ENCODE data around the gene SETD3. TPM values are rescaled to one million over a fixed set of nuclear protein-coding genes. Genes with fewer than 3 reads are reported as not detected.

Gene SETD3
- total and polyA plus RNA-seq, 2 experiments from 2014 or later: 43.3 to 54.6 TPM

DNA sequence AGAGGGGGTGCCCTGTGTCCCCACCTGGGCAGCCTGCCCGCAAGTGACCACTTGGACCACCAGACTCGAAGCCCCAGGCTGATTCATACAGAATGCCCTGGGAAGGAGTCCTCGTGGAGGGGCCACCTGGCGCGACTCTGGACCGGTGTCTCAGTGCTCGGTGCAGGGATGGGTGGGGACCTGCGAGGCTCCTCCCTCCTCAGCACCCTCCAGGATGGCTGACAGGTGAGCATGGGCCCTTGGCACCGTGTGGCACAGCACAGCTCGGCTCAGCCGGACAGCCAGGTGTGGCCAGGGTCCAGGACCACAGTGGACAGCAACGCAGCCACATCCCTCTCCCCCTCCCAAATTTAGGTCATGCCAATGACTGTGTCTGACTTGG is 45.0 kb upstream of the SETD3 start:
- Histone ChIP-seq H3K36me3 (ENCODE audit: low read depth) (no peaks in the 10 kb centered on the region), H3K9me2 (ENCODE audit: insufficient read depth) (no peaks in the 10 kb centered on the region), H3K4me1 (ENCODE audit: insufficient read depth) (peaks cover 18% of the 10 kb centered on the region), H4K20me1 (ENCODE audit: insufficient read depth) (no peaks in the 10 kb centered on the region), H2AFZ (no peak overlapping the region), H3K79me2 (ENCODE audit: insufficient read depth) (no peaks in the 10 kb centered on the region), H3K27ac (no peak overlapping the region), H3K9me3 (ENCODE audit: low read depth) (no peaks in the 10 kb centered on the region), H3K27me3 (replicated peaks; ENCODE audit: insufficient read depth) (no peaks in the 10 kb centered on the region), H3F3A (ENCODE audit: insufficient read depth) (no peaks in the 10 kb centered on the region), H3K4me3 (no peak overlapping the region), H3K4me2 (ENCODE audit: unreplicated experiment) (no peak overlapping the region), H3K9ac (no peak overlapping the region)
- TF ChIP-seq EZH2phosphoT487 (IDR thresholded peaks at IDR 0.05; ENCODE audit: insufficient read depth, low read depth): no peak
- no peak for TF ChIP-seq EZH2 (IDR thresholded peaks at IDR 0.05; ENCODE audit: insufficient read depth, poor library complexity, severe bottlenecking)
- 87 to 95% methylated on average over 10 to 12 of the region's 12 CpGs for WGBS, 2 experiments (ENCODE audit: low coverage in 1 of 2, low lambda C conversion rate in 2 of 2, missing lambda C conversion rate in 2 of 2)
- DNase-seq: no peak
- in situ Hi-C loops (cut with MboI): loop anchor here (10.0 kb wide), 1 partner anchor 369 kb away; no protein-coding TSS in a partner anchor

DNA sequence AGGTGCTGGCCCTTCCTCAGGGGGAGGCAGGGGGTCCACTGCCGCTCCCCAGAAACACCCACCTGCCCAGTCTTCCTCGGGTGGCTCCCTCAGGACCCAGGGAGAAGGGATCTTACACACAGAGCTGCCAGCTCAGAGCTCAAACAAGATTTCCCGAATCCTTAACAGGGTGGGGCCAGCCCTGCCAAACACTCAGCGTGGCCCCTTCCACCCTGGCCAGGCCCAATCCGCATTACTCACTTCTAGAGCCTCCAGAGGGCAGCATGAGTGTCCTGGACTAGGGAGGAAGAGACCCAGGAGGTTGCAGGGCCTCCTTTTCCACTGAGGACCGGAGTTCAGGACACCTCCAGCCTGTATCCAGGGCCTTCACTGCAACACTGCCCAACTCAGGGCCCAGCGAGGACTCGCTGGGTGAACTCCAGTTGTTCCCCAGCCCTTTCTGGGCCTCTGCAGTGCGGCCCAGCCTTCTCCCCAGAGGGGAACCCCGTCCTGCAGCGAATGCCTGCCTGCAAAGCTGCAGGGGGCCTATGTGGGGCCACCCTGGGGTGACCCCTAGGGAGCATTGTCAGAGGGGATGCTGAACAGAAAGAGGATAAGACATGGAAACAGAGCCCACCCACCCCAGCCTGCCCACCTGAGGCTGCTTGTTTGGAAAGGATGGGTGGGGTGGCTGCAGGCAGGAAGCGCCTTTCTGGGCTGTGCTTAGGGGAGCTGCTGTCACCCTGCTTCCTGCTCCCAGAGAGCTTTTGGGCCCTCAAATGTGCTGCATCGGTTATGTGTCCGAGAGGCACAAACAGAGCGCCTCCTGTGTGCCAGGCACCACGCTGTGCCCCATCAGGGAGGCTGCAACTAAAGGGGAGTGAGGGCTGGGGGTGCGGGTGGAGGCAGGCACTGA is 44.4 kb upstream of the SETD3 start:
- Histone ChIP-seq H3K79me2 (ENCODE audit: insufficient read depth) (no peaks in the 10 kb centered on the region), H3K4me2 (ENCODE audit: unreplicated experiment) (no peak overlapping the region), H3K36me3 (ENCODE audit: low read depth) (no peaks in the 10 kb centered on the region), H3F3A (ENCODE audit: insufficient read depth) (no peaks in the 10 kb centered on the region), H3K27me3 (replicated peaks; ENCODE audit: insufficient read depth) (no peaks in the 10 kb centered on the region), H4K20me1 (ENCODE audit: insufficient read depth) (no peaks in the 10 kb centered on the region), H3K4me3 (no peak overlapping the region), H3K9ac (no peak overlapping the region), H3K27ac (no peak overlapping the region), H3K9me3 (ENCODE audit: low read depth) (no peaks in the 10 kb centered on the region), H2AFZ (no peak overlapping the region), H3K9me2 (ENCODE audit: insufficient read depth) (no peaks in the 10 kb centered on the region), H3K4me1 (ENCODE audit: insufficient read depth) (peaks cover 18% of the 10 kb centered on the region)
- 69 to 79% methylated on average over 16 to 17 of the region's 17 CpGs for WGBS, 2 experiments (ENCODE audit: low coverage in 1 of 2, low lambda C conversion rate in 2 of 2, missing lambda C conversion rate in 2 of 2)
- no peak for TF ChIP-seq EZH2 (IDR thresholded peaks at IDR 0.05; ENCODE audit: insufficient read depth, poor library complexity, severe bottlenecking)
- TF ChIP-seq EZH2phosphoT487 (IDR thresholded peaks at IDR 0.05; ENCODE audit: insufficient read depth, low read depth): no peak
- peak; percentile 78 for DNase-seq
- in situ Hi-C loops (cut with MboI): loop anchor here (5.0 to 10.0 kb wide), 2 partner anchors 97 to 370 kb away; no protein-coding TSS in a partner anchor

DNA sequence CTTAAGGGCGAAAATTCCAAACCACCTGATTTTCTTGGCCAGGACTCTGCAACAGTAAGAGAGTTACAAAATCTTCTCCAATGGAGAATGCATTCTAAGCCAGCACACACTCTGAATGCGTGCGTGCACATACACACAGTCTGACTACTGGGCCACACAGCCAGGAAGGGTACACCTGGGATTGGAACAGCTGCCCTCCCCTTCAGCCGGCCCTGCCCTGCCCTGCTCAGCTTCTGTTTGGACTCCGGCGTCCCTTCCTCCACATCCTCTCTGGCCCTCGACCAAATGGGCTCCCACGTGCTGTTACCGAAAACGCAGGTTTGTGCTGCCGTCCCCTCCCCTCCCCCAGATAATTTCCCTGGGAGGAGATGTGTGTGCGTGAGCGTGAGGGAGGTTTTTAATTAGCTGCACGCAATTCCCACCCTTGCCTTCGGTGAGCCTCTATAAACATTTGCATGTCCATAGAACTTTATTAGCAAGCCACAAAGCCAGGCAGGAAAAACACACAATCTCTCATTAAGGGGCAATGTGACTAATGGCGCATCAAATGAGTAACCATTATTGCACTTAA is 43.5 kb upstream of the SETD3 start:
- TF ChIP-seq EZH2phosphoT487 (IDR thresholded peaks at IDR 0.05; ENCODE audit: insufficient read depth, low read depth) (no peak), EZH2 (IDR thresholded peaks at IDR 0.05; ENCODE audit: insufficient read depth, poor library complexity, severe bottlenecking) (no peak)
- H3K9me2 ChIP-seq (ENCODE audit: insufficient read depth): no peaks in the 10 kb centered on the region
- H3K9ac ChIP-seq: no peak overlapping the region
- no peak for DNase-seq
- 85 to 87% methylated on average over 16 of the region's 16 CpGs for WGBS, 2 experiments (ENCODE audit: low coverage in 1 of 2, low lambda C conversion rate in 2 of 2, missing lambda C conversion rate in 2 of 2)
- no peaks in the 10 kb centered on the region for H3K9me3 ChIP-seq (ENCODE audit: low read depth)
- H3K4me3 ChIP-seq: no peak overlapping the region
- no peak overlapping the region for H3K27ac ChIP-seq
- no peaks in the 10 kb centered on the region for H3K36me3 ChIP-seq (ENCODE audit: low read depth)
- in situ Hi-C loops (cut with MboI): loop anchor here (5.0 to 10.0 kb wide), 2 partner anchors 98 to 371 kb away; no protein-coding TSS in a partner anchor
- H4K20me1 ChIP-seq (ENCODE audit: insufficient read depth): no peaks in the 10 kb centered on the region
- no peak overlapping the region for H2AFZ ChIP-seq
- no peaks in the 10 kb centered on the region for H3K79me2 ChIP-seq (ENCODE audit: insufficient read depth)
- H3K27me3 ChIP-seq (replicated peaks; ENCODE audit: insufficient read depth): no peaks in the 10 kb centered on the region
- no peaks in the 10 kb centered on the region for H3F3A ChIP-seq (ENCODE audit: insufficient read depth)
- H3K4me1 ChIP-seq (ENCODE audit: insufficient read depth): peaks cover 18% of the 10 kb centered on the region
- no peak overlapping the region for H3K4me2 ChIP-seq (ENCODE audit: unreplicated experiment)

DNA sequence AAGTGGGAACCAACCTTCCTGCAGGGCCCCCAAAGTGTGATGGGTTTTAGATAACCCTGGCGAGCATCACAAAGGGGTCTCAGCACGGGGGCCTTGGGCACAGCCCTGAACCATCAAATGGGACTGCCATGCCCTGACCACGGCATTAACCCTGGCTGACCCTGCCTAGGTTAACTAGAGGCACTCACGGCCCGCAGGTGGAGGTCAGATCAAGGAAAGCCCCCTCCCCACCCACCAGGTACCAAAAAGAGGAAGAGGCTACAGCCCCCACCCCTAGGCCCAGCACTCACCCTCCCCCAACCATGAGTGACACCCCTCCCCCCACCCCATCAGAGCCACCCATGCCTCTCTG is 43.0 kb upstream of the SETD3 start:
- H2AFZ ChIP-seq: no peak overlapping the region
- H4K20me1 ChIP-seq (ENCODE audit: insufficient read depth): no peaks in the 10 kb centered on the region
- no peaks in the 10 kb centered on the region for H3K79me2 ChIP-seq (ENCODE audit: insufficient read depth)
- H3K9me3 ChIP-seq (ENCODE audit: low read depth): no peaks in the 10 kb centered on the region
- no peaks in the 10 kb centered on the region for H3K36me3 ChIP-seq (ENCODE audit: low read depth)
- TF ChIP-seq EZH2 (IDR thresholded peaks at IDR 0.05; ENCODE audit: insufficient read depth, poor library complexity, severe bottlenecking): no peak
- TF ChIP-seq EZH2phosphoT487 (IDR thresholded peaks at IDR 0.05; ENCODE audit: insufficient read depth, low read depth): no peak
- no peaks in the 10 kb centered on the region for H3K9me2 ChIP-seq (ENCODE audit: insufficient read depth)
- no peak for DNase-seq
- H3K27ac ChIP-seq: no peak overlapping the region
- H3F3A ChIP-seq (ENCODE audit: insufficient read depth): no peaks in the 10 kb centered on the region
- no peak overlapping the region for H3K4me3 ChIP-seq
- in situ Hi-C loops (cut with MboI): loop anchor here (5.0 to 10.0 kb wide), 2 partner anchors 99 to 371 kb away; no protein-coding TSS in a partner anchor
- WGBS, 2 experiments (ENCODE audit: low coverage in 1 of 2, low lambda C conversion rate in 2 of 2, missing lambda C conversion rate in 2 of 2): 87 to 88% methylated on average over 3 to 5 of the region's 5 CpGs
- H3K4me1 ChIP-seq (ENCODE audit: insufficient read depth): peaks cover 18% of the 10 kb centered on the region
- no peak overlapping the region for H3K4me2 ChIP-seq (ENCODE audit: unreplicated experiment)
- H3K9ac ChIP-seq: 0 out of 2 replicates have a peak overlapping the region, but pooled peaks have one; percentile 22
- no peaks in the 10 kb centered on the region for H3K27me3 ChIP-seq (replicated peaks; ENCODE audit: insufficient read depth)

Measured in GM23248 (cell line).